Mesenchymal stem cell (in vitro differentiated cells and primary cell): Measurements from ENCODE around the gene PDPR. TPM values are rescaled to one million over a fixed set of nuclear protein-coding genes. Genes with fewer than 3 reads are reported as not detected.
"Not testable (repeated sequence)": the region's sequence is repeated elsewhere in the genome, so short reads cannot be mapped to it uniquely, and the experiment has no call there.

ENCODE experiments used
- DNase-seq: peaks from one replicate; pipeline ENCODE4 v3.0.0-alpha.2; 2013
- H2AFZ ChIP-seq: one replicate; pipeline ENCODE4 v1.6.1; 2013; ENCODE audit warnings: low read depth, mild to moderate bottlenecking, control low read depth, inconsistent platforms, low read length, moderate library complexity
- H2AK5ac ChIP-seq: 2 replicates; pipeline ENCODE4 v1.6.1; 2013; ENCODE audit warnings: low read length, moderate library complexity, mild to moderate bottlenecking, inconsistent platforms; ENCODE audit not compliant: severe bottlenecking
- H2BK120ac ChIP-seq: one replicate; pipeline ENCODE4 v1.6.1; 2013; ENCODE audit warnings: low read depth, mild to moderate bottlenecking, inconsistent platforms, low read length, moderate library complexity
- H2BK12ac ChIP-seq, 2 experiments: one replicate each; pipeline ENCODE4 v1.6.1; 2013; ENCODE audit warnings: inconsistent platforms in 2 of 2, low read length in 2 of 2, mild to moderate bottlenecking in 2 of 2, moderate library complexity in 2 of 2, control low read depth in 1 of 2
- H2BK15ac ChIP-seq: one replicate; pipeline ENCODE4 v1.6.1; 2013; ENCODE audit warnings: mild to moderate bottlenecking, low read depth, inconsistent platforms; ENCODE audit not compliant: poor library complexity, severe bottlenecking
- H2BK5ac ChIP-seq: 2 replicates; pipeline ENCODE4 v1.6.1; 2013; ENCODE audit warnings: low read depth, mild to moderate bottlenecking, low read length, control low read depth, inconsistent platforms; ENCODE audit not compliant: poor library complexity, severe bottlenecking
- H3K14ac ChIP-seq, 2 experiments: one replicate each; pipeline ENCODE4 v1.6.1; 2013; ENCODE audit warnings: inconsistent platforms in 2 of 2, low read length in 2 of 2, control low read depth in 1 of 2, mild to moderate bottlenecking in 1 of 2, moderate library complexity in 1 of 2
- H3K18ac ChIP-seq, 2 experiments: one replicate each; pipeline ENCODE4 v1.6.1; 2013; ENCODE audit warnings: inconsistent platforms in 2 of 2, low read length in 2 of 2, control low read depth in 1 of 2, low read depth in 1 of 2, mild to moderate bottlenecking in 1 of 2
- H3K23ac ChIP-seq, 2 experiments: one replicate each; pipeline ENCODE4 v1.6.1; 2013; ENCODE audit warnings: inconsistent platforms in 2 of 2, low read length in 2 of 2, mild to moderate bottlenecking in 2 of 2, moderate library complexity in 2 of 2, control low read depth in 1 of 2
- H3K27ac ChIP-seq: 2 replicates; pipeline ENCODE4 v1.5.1; 2013; ENCODE audit warnings: mild to moderate bottlenecking, moderate library complexity, low read length, control low read depth, inconsistent platforms; ENCODE audit not compliant: poor library complexity, severe bottlenecking
- H3K27me3 ChIP-seq, 2 experiments: 2 replicates each; pipeline versions ENCODE4 v1.6.1 to v1.7.0; 2013; ENCODE audit warnings: low read length in 2 of 2, mild to moderate bottlenecking in 2 of 2, moderate library complexity in 2 of 2, control low read depth in 1 of 2, inconsistent platforms in 1 of 2; ENCODE audit not compliant: control insufficient read depth in 1 of 2, insufficient read depth in 1 of 2
- H3K36me3 ChIP-seq, 2 experiments: 2 replicates each; pipeline versions ENCODE4 v1.6.1 to v1.7.0; 2013; ENCODE audit warnings: low read length in 2 of 2, control low read depth in 1 of 2, inconsistent platforms in 1 of 2, low read depth in 1 of 2, mild to moderate bottlenecking in 1 of 2; ENCODE audit not compliant: insufficient read depth in 2 of 2, control insufficient read depth in 1 of 2
- H3K4ac ChIP-seq, 2 experiments: one replicate each; pipeline ENCODE4 v1.6.1; 2013; ENCODE audit warnings: inconsistent platforms in 2 of 2, low read length in 2 of 2, mild to moderate bottlenecking in 2 of 2, moderate library complexity in 2 of 2, control low read depth in 1 of 2, low read depth in 1 of 2
- H3K4me1 ChIP-seq: 2 replicates; pipeline ENCODE4 v1.6.1; 2013; ENCODE audit warnings: low read depth, low read length, control low read depth; ENCODE audit not compliant: control insufficient read depth, insufficient read depth
- H3K4me2 ChIP-seq: 2 replicates; pipeline ENCODE4 v1.6.1; 2013; ENCODE audit warnings: low read length, mild to moderate bottlenecking, inconsistent platforms; ENCODE audit not compliant: poor library complexity, severe bottlenecking
- H3K4me3 ChIP-seq, 2 experiments: 2 replicates each; pipeline versions ENCODE4 v1.5.1 to v1.7.0; 2013; ENCODE audit warnings: low read length in 2 of 2, mild to moderate bottlenecking in 2 of 2, control low read depth in 1 of 2, low read depth in 1 of 2; ENCODE audit not compliant: insufficient read depth in 1 of 2
- H3K79me1 ChIP-seq: replicated peaks from 2 replicates; pipeline ENCODE4 v1.6.1; 2013; ENCODE audit warnings: mild to moderate bottlenecking, control low read depth, low read length, inconsistent platforms; ENCODE audit not compliant: poor library complexity, severe bottlenecking
- H3K9ac ChIP-seq: 2 replicates; pipeline ENCODE4 v1.7.0; 2013; ENCODE audit warnings: mild to moderate bottlenecking, low read length, moderate library complexity
- H3K9me3 ChIP-seq: 2 replicates; pipeline ENCODE4 v1.7.0; 2013; ENCODE audit warnings: mild to moderate bottlenecking, low read length; ENCODE audit not compliant: control insufficient read depth
- H4K8ac ChIP-seq: one replicate; pipeline ENCODE4 v1.6.1; 2013; ENCODE audit warnings: inconsistent platforms, mild to moderate bottlenecking, low read length, moderate library complexity
- H4K91ac ChIP-seq: one replicate; pipeline ENCODE4 v1.6.1; 2013; ENCODE audit warnings: mild to moderate bottlenecking, low read length, inconsistent platforms
- WGBS: methylation state at CpG from one replicate; pipeline ENCODE4 v1.1.7; 2013; ENCODE audit warnings: mixed read lengths; 5-methylcytosine and 5-hydroxymethylcytosine counted together
- polyA plus RNA-seq, 2 experiments: library from polyadenylated mRNA; stranded (reverse); fragments of 200-250 nt; gene quantifications; one replicate each; pipeline ENCODE4 v1.2.3, GENCODE V29; 2013

PDPR gene
- polyA plus RNA-seq (2013, experiment 1 of 2): 12.3 TPM
- polyA plus RNA-seq (2013, experiment 2 of 2): 11.2 TPM

- not testable (repeated sequence) for H3K27ac ChIP-seq, H2BK12ac ChIP-seq, H3K23ac ChIP-seq, H3K9me3 ChIP-seq, H3K4me1 ChIP-seq, H2BK5ac ChIP-seq, H2AK5ac ChIP-seq, H2BK15ac ChIP-seq, H4K91ac ChIP-seq, H3K36me3 ChIP-seq, H3K27me3 ChIP-seq, H3K79me1 ChIP-seq, H2BK120ac ChIP-seq, H3K14ac ChIP-seq
- Histone ChIP-seq H4K8ac (peak within 1 kb of the TSS; percentile 80), H3K4ac (peak within 1 kb of the TSS in 1 of 2 experiments; percentile 67), H3K4me3 (peak within 1 kb of the TSS; percentile 83 to 88), H3K4me2 (peak within 1 kb of the TSS; percentile 72), H2AFZ (peak within 1 kb of the TSS; percentile 56), H3K9ac (peak within 1 kb of the TSS; percentile 89), H3K18ac (peak within 1 kb of the TSS in 1 of 2 experiments; percentile 48)
- peak; percentile 88 for DNase-seq
- under 1% methylated on average over 56 of the region's 88 CpGs for WGBS
Observed at GRCh38 chr16:70113982-70114826, at the start of gene PDPR. PDPR (plus strand) TSS chr16:70114332; CDS start chr16:70120493, 6,161 bp downstream.

GRCh38 chr16:70064841-70065370 lies 49.2 kb upstream of the PDPR start:
- H3K4me2 ChIP-seq: peak overlapping the region; percentile 76
- H3K36me3 ChIP-seq, H4K91ac ChIP-seq, H3K79me1 ChIP-seq, H2AFZ ChIP-seq, H3K4ac ChIP-seq, H2BK12ac ChIP-seq, H3K23ac ChIP-seq, H3K4me1 ChIP-seq, H3K9me3 ChIP-seq, H2BK5ac ChIP-seq, H3K14ac ChIP-seq, H2BK15ac ChIP-seq, H3K27me3 ChIP-seq, H2AK5ac ChIP-seq, H2BK120ac ChIP-seq, H4K8ac ChIP-seq, H3K27ac ChIP-seq, H3K18ac ChIP-seq: not testable (repeated sequence)
- DNase-seq: peak; percentile 43
- H3K9ac ChIP-seq: peak overlapping the region; percentile 87
- H3K4me3 ChIP-seq: peak overlapping the region; percentile 87
- 4% methylated on average over 16 of the region's 22 CpGs for WGBS

GRCh38 chr16:70065376-70065745 lies 48.8 kb upstream of the PDPR start:
- 1% methylated on average over 14 of the region's 40 CpGs for WGBS
- H3K23ac ChIP-seq, H3K4me1 ChIP-seq, H3K36me3 ChIP-seq, H3K9me3 ChIP-seq, H2BK12ac ChIP-seq, H3K27me3 ChIP-seq, DNase-seq, H4K8ac ChIP-seq, H2BK15ac ChIP-seq, H2BK120ac ChIP-seq, H3K27ac ChIP-seq, H2BK5ac ChIP-seq, H2AK5ac ChIP-seq, H3K79me1 ChIP-seq: not testable (repeated sequence)
- Histone ChIP-seq H3K9ac (peak overlapping the region; percentile 87), H3K14ac (peak overlapping the region in 1 of 2 experiments; percentile 96), H2AFZ (peak overlapping the region; percentile 71), H3K18ac (peak overlapping the region in 1 of 2 experiments; percentile 84), H4K91ac (peak overlapping the region; percentile 90), H3K4me2 (peak overlapping the region; percentile 47), H3K4me3 (peak overlapping the region; percentile 87), H3K4ac (peak overlapping the region; percentile 24 to 87)
